ENCODE measurements around the gene FAM120AOS. TPM values are rescaled to one million over a fixed set of nuclear protein-coding genes. Genes with fewer than 3 reads are reported as not detected.

The FAM120AOS gene
- 100 to 1,000 TPM in 1 of 3 donors, 10 to 100 TPM in 2; 52.5 to 109 (median 67.4) TPM for polyA plus RNA-seq

DNA sequence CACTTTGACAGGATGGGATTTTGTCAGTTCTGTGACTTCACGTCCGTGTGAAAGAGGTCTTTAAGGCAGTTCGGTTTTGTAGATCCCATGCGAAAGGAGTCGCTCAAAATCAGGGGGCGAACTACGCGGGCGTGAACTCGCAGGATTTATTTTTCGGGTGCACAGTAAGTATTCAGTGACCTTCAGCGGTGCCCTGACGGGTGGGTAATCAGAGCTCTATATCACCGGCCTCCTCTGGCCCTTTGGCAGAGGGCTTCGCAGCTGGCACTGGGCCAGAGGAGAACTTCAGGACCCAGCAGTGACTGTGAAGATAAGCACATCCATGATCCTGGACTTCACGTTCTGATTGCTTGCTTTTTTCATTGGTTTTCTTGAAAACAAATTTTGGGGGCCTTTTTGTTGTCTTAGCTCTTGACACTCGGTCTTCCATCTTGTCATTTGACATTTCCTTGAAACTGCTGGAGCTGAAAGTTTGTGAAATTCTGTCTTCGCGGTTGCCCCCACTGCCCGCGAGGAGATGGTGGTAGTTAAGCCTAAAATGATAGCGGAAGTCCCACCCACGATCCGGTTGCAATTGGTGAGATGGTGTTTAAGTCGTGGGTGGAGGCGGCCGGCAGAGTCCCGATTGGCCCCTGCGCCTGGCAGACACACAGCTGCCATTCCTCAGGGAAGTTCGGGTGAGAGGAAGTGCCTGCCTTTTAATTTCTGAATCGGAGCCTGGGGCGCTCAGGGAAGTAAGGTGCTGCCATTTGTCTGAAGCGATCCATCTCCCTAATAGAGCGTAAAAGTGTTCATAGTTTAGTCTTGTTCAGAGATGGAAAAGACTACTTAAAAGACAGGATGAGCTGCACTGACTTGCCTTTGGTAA, at the start of gene FAM120AOS:
FAM120AOS (minus strand) TSS at position 535 of the 868 bp plus-strand sequence. CDS start 872 bp downstream, outside the sequence.
- H3K27me3 Mint-ChIP-seq (ENCODE audit: low read depth in 3 of 3), result peaks cover 3 to 15% (median 11%) of the 10 kb centered on the region in 3 donors
- H3K9me3 Mint-ChIP-seq, result no peaks in the 10 kb centered on the region
- DNase-seq, result peak; percentile 85 to 86 (median 85)
- H3K4me3 Mint-ChIP-seq, result peak within 1 kb of the TSS; percentile 89 to 97 (median 91)
- H3K27ac Mint-ChIP-seq, result peak within 1 kb of the TSS; percentile 88 to 100 (median 94)
- H3K4me1 Mint-ChIP-seq, result peaks cover 54 to 75% of the 10 kb centered on the region in 2 donors
- peaks cover 0 to 3% (median 0%) of the 10 kb centered on the region in 3 donors for H3K36me3 Mint-ChIP-seq

- Mint-ChIP-seq H3K27me3 (ENCODE audit: low read depth in 3 of 3) (peaks cover 0 to 7% (median 1%) of the 10 kb centered on the region in 3 donors), H3K27ac (peak overlapping the region; percentile 85 to 92 (median 90)), H3K9me3 (no peaks in the 10 kb centered on the region), H3K36me3 (peaks cover 8 to 21% (median 14%) of the 10 kb centered on the region in 3 donors), H3K4me3 (peak overlapping the region; percentile 77 to 91 (median 83)), H3K4me1 (peaks cover 40 to 52% of the 10 kb centered on the region in 2 donors)
- peak; percentile 9 to 22 (median 19) for DNase-seq
Observed at GRCh38 chr9:93501406-93501805, 48.0 kb upstream of the FAM120AOS start.

DNA sequence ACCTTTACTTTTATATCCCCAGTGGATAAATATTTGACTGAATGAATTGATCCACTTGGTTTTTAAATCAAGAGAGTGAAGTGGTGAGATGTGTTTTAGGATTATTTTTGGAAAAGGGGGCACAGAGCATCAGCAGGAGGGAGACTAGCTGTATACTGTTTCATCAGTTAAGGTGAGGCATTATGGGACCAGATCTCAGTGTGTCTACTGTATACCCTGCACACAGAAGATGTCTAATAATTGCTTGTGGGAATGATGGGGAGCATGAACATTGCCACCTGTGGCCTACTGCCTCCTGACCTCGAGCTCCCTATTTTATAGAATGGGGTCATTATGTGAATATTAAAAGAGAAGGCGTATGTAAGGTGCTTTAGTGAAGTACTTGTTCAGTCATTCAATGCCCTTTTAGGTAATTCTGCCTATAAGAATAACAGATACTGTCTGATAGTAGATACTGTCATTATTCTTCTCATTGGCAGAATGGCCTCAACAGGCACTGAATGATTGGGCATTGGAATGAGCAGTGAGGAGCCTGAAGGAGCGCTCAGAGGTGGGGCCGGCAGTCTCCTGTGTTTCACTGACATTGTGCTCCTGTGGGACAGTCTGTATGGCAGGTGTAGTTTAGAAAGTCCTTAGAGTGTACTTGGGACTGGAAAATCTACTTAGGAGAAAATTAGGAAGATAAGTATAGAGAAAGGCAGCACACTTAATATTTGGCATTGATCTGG, 47.4 kb upstream of the FAM120AOS start:
- Mint-ChIP-seq H3K4me1 (peaks cover 42 to 52% of the 10 kb centered on the region in 2 donors), H3K4me3 (peak overlapping the region; percentile 77 to 91 (median 83)), H3K36me3 (peaks cover 8 to 21% (median 14%) of the 10 kb centered on the region in 3 donors), H3K27me3 (ENCODE audit: low read depth in 3 of 3) (peaks cover 0 to 9% (median 1%) of the 10 kb centered on the region in 3 donors), H3K9me3 (no peaks in the 10 kb centered on the region), H3K27ac (peak overlapping the region; percentile 85 to 92 (median 90))
- DNase-seq, result no peak

DNA sequence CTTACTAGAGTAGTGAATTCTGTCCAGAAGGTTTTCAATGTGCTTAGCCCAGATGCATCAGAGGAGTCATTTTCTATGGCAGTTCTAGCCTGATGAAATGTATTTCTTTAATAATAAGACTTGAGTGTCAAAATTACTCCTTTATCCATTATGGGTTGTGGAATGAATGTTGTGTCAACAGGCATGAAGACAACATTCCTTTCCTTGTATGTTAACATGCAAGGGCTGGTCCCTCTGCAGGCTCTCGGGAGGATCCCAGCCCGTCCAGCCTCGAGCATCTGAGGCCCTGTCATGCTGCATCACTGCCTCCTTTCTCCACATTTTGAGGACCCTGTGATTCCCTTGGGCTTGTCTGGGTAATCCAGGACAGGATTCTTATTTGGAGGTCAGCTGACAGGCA, 42.9 kb upstream of the FAM120AOS start:
- Mint-ChIP-seq H3K36me3 (peaks cover 8 to 28% (median 12%) of the 10 kb centered on the region in 3 donors), H3K27ac (peak overlapping the region in 1 of 6 donors; percentile 27), H3K4me3 (no peak overlapping the region), H3K27me3 (ENCODE audit: low read depth in 3 of 3) (peaks cover 0 to 7% (median 0%) of the 10 kb centered on the region in 3 donors), H3K9me3 (no peaks in the 10 kb centered on the region), H3K4me1 (peaks cover 35 to 58% of the 10 kb centered on the region in 2 donors)
- DNase-seq, result no peak

DNA sequence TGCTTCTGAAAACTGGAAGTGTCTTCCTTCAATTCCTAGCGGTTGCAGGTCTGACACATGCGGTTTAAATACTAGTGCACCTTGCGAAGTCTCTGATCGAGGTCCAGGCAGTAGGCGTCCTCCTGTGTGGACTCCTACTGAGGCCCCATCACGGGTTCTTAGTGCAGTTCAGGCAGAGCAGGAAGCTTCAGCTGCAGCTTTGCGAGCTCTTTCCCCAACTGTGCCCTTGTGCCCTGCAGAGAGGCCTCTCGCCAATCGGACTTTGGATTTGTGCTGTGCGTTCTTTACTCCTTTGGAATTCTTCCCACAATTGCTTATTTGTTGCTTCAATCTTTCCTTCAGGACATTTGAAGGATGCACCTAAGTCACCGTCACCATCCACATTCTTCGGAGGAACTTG, 40.6 kb upstream of the FAM120AOS start:
- H3K27ac Mint-ChIP-seq, result no peak overlapping the region
- peaks cover 22 to 59% of the 10 kb centered on the region in 2 donors for H3K4me1 Mint-ChIP-seq
- no peaks in the 10 kb centered on the region for H3K9me3 Mint-ChIP-seq
- H3K36me3 Mint-ChIP-seq, result peaks cover 7 to 17% (median 9%) of the 10 kb centered on the region in 3 donors
- H3K27me3 Mint-ChIP-seq (ENCODE audit: low read depth in 3 of 3), result peaks cover 0 to 2% (median 0%) of the 10 kb centered on the region in 3 donors
- DNase-seq, result no peak
- no peak overlapping the region for H3K4me3 Mint-ChIP-seq

DNA sequence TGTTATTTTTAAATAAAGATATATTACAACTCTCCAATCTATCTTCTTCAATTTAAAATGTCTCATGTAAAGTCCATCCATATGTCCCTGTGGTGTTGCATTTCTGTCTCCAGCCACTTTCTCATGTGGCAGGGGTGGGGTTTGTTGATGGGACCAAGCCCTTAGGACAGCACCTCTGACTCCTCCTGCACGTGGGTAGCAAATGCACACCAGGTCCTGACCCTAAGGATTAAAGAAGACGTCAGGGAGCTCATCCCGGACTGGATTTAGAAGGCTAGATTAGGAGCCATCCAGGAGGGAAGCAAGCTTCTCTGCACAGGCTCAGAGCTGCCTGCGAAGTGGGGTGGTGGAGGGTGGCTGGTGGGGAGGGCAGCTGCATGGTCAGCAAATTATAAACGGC, 38.9 kb upstream of the FAM120AOS start:
- peaks cover 9 to 20% (median 10%) of the 10 kb centered on the region in 3 donors for H3K36me3 Mint-ChIP-seq
- H3K27me3 Mint-ChIP-seq (ENCODE audit: low read depth in 3 of 3), result peaks cover 0 to 2% (median 0%) of the 10 kb centered on the region in 3 donors
- no peaks in the 10 kb centered on the region for H3K9me3 Mint-ChIP-seq
- no peak overlapping the region for H3K4me3 Mint-ChIP-seq
- H3K27ac Mint-ChIP-seq, result peak overlapping the region in 1 of 6 donors; percentile 41
- DNase-seq, result no peak
- H3K4me1 Mint-ChIP-seq, result peaks cover 31 to 75% of the 10 kb centered on the region in 2 donors

GRCh38 chr9:93491593-93492232, 38.3 kb upstream of the FAM120AOS start:
- peak overlapping the region in 1 of 6 donors; percentile 41 for H3K27ac Mint-ChIP-seq
- H3K9me3 Mint-ChIP-seq, result no peaks in the 10 kb centered on the region
- peaks cover 34 to 78% of the 10 kb centered on the region in 2 donors for H3K4me1 Mint-ChIP-seq

GRCh38 chr9:93488244-93488643, 34.9 kb upstream of the FAM120AOS start:
- H3K27ac Mint-ChIP-seq, result peak overlapping the region in 1 of 6 donors; percentile 42

More at GRCh38 chr9:93491593-93492232, 38.3 kb upstream of the FAM120AOS start:
- DNase-seq, result no peak
- Mint-ChIP-seq H3K36me3 (peaks cover 8 to 15% (median 9%) of the 10 kb centered on the region in 3 donors), H3K27me3 (ENCODE audit: low read depth in 3 of 3) (peaks cover 0 to 2% (median 0%) of the 10 kb centered on the region in 3 donors), H3K4me3 (no peak overlapping the region)

GRCh38 chr9:93486268-93486667, 32.9 kb upstream of the FAM120AOS start:
- Mint-ChIP-seq H3K4me1 (peaks cover 24 to 70% of the 10 kb centered on the region in 2 donors), H3K4me3 (no peak overlapping the region), H3K27ac (peak overlapping the region in 3 of 6 donors; percentile 53 to 73 (median 73)), H3K36me3 (peaks cover 9 to 16% (median 12%) of the 10 kb centered on the region in 3 donors), H3K9me3 (no peaks in the 10 kb centered on the region), H3K27me3 (ENCODE audit: low read depth in 3 of 3) (no peaks in the 10 kb centered on the region)
- DNase-seq, result no peak

More at GRCh38 chr9:93488244-93488643, 34.9 kb upstream of the FAM120AOS start:
- no peak for DNase-seq
- Mint-ChIP-seq H3K4me1 (peaks cover 25 to 66% of the 10 kb centered on the region in 2 donors), H3K27me3 (ENCODE audit: low read depth in 3 of 3) (no peaks in the 10 kb centered on the region), H3K9me3 (no peaks in the 10 kb centered on the region), H3K4me3 (no peak overlapping the region), H3K36me3 (peaks cover 9 to 13% (median 12%) of the 10 kb centered on the region in 3 donors)

- Mint-ChIP-seq H3K4me1 (peaks cover 21 to 66% of the 10 kb centered on the region in 2 donors), H3K27ac (no peak overlapping the region), H3K36me3 (peaks cover 6 to 13% (median 9%) of the 10 kb centered on the region in 3 donors), H3K9me3 (no peaks in the 10 kb centered on the region), H3K4me3 (no peak overlapping the region), H3K27me3 (ENCODE audit: low read depth in 3 of 3) (no peaks in the 10 kb centered on the region)
- DNase-seq, result no peak
Observed at GRCh38 chr9:93483497-93483896, 30.1 kb upstream of the FAM120AOS start.

GRCh38 chr9:93480728-93481324, 27.4 kb upstream of the FAM120AOS start:
- Mint-ChIP-seq H3K27me3 (ENCODE audit: low read depth in 3 of 3) (no peaks in the 10 kb centered on the region), H3K9me3 (no peaks in the 10 kb centered on the region), H3K36me3 (peaks cover 3 to 11% (median 11%) of the 10 kb centered on the region in 3 donors), H3K4me3 (no peak overlapping the region), H3K4me1 (peaks cover 8 to 42% of the 10 kb centered on the region in 2 donors), H3K27ac (peak overlapping the region in 2 of 6 donors; percentile 17 to 22)
- DNase-seq, result no peak

- Mint-ChIP-seq H3K36me3 (peaks cover 3 to 11% (median 8%) of the 10 kb centered on the region in 3 donors), H3K4me1 (peaks cover 8 to 38% of the 10 kb centered on the region in 2 donors), H3K27ac (peak overlapping the region in 1 of 6 donors; percentile 13), H3K4me3 (no peak overlapping the region), H3K27me3 (ENCODE audit: low read depth in 3 of 3) (no peaks in the 10 kb centered on the region), H3K9me3 (no peaks in the 10 kb centered on the region)
- DNase-seq, result no peak
Observed at GRCh38 chr9:93480262-93480661, 26.9 kb upstream of the FAM120AOS start.

All from immature natural killer cell (primary cell).